GM12874 (cell line): ENCODE measurements around the gene CREB3.
A peak's percentile ranks its signal among the peaks of the same experiment; 100 is the strongest.

Source experiments
- CTCF ChIP-seq: IDR thresholded peaks from 2 replicates; pipeline ENCODE4 v1.5.1; 2011; ENCODE audit warnings: low read depth, mild to moderate bottlenecking, control low read depth, low read length, moderate library complexity; ENCODE audit not compliant: insufficient read depth

The CREB3 gene

GRCh38 chr9:35734096-35734495 is 1.6 kb downstream of the CREB3 start:
- TF ChIP-seq CTCF = no peak

- peak; percentile 89 for TF ChIP-seq CTCF
Observed at GRCh38 chr9:35736201-35736633, 3.8 kb downstream of the CREB3 start.

- TF ChIP-seq CTCF = no peak
Observed at GRCh38 chr9:35737143-35737542, 4.7 kb downstream of the CREB3 start.

GRCh38 chr9:35738186-35738585 is 5.7 kb downstream of the CREB3 start:
- no peak for TF ChIP-seq CTCF

- no peak for TF ChIP-seq CTCF
Observed at GRCh38 chr9:35738924-35739323, 6.5 kb downstream of the CREB3 start.

- no peak for TF ChIP-seq CTCF
Observed at GRCh38 chr9:35740243-35740642, 7.8 kb downstream of the CREB3 start.

- TF ChIP-seq CTCF = no peak
Observed at GRCh38 chr9:35741740-35742139, 9.3 kb downstream of the CREB3 start.

- TF ChIP-seq CTCF = no peak
Observed at GRCh38 chr9:35743452-35743851, 11.0 kb downstream of the CREB3 start.
